ENCODE results near the gene MAN2B1. TPM values are rescaled to one million over a fixed set of nuclear protein-coding genes. Genes with fewer than 3 reads are reported as not detected.
A peak's percentile ranks its signal among the peaks of the same experiment; 100 is the strongest.
"Not testable (repeated sequence)": the region's sequence is repeated elsewhere in the genome, so short reads cannot be mapped to it uniquely, and the experiment has no call there.

The MAN2B1 gene
- 100 to 1,000 TPM in 6 of 9 donors, 10 to 100 TPM in 3; 25.0 to 131 (median 111) TPM for total RNA-seq
- 100 to 1,000 TPM in 2 of 3 donors, 10 to 100 TPM in 1; 19.5 to 194 (median 152) TPM for polyA plus RNA-seq
- long read RNA-seq, donor 1, partial matches to known transcripts, result 0 of 5 reads
- long read RNA-seq, donor 1, other reads (novel, unspliced or antisense), result 0 of 5 reads
- long read RNA-seq, donor 2, transcript MAN2B1-210 (3 exons, 554 nt), result major isoform, 6 of 14 reads
- long read RNA-seq, donor 2, transcript MAN2B1-203 (24 exons, 3,184 nt), result minor isoform, 5 of 14 reads
- long read RNA-seq, donor 2, partial matches to known transcripts, result 0 of 14 reads
- long read RNA-seq, donor 2, other reads (novel, unspliced or antisense), result 0 of 14 reads
- long read RNA-seq, donor 3, partial matches to known transcripts, result 0 of 2 reads
- long read RNA-seq, donor 3, other reads (novel, unspliced or antisense), result 0 of 2 reads
- long read RNA-seq, donor 4, transcript MAN2B1-203 (24 exons, 3,184 nt), result major isoform, 19 of 36 reads
- long read RNA-seq, donor 4, partial matches to known transcripts, result 7 of 36 reads
- long read RNA-seq, donor 4, other reads (novel, unspliced or antisense), result 7 of 36 reads
- long read RNA-seq, donor 5, transcript MAN2B1-203 (24 exons, 3,184 nt), result major isoform, 172 of 233 reads
- long read RNA-seq, donor 5, partial matches to known transcripts, result 18 of 233 reads
- long read RNA-seq, donor 5, other reads (novel, unspliced or antisense), result 42 of 233 reads
- long read RNA-seq, donor 6, transcript MAN2B1-203 (24 exons, 3,184 nt), result major isoform, 7 of 24 reads
- long read RNA-seq, donor 6, partial matches to known transcripts, result 11 of 24 reads
- long read RNA-seq, donor 6, other reads (novel, unspliced or antisense), result 4 of 24 reads
- long read RNA-seq, donor 7, partial matches to known transcripts, result 0 of 4 reads
- long read RNA-seq, donor 7, other reads (novel, unspliced or antisense), result 0 of 4 reads
- long read RNA-seq, donor 8, partial matches to known transcripts, result 0 of 7 reads
- long read RNA-seq, donor 8, other reads (novel, unspliced or antisense), result 0 of 7 reads
- long read RNA-seq, donor 9, partial matches to known transcripts, result 0 of 4 reads
- long read RNA-seq, donor 9, other reads (novel, unspliced or antisense), result 0 of 4 reads
- long read RNA-seq, donor 10, partial matches to known transcripts, result 0 of 1 reads
- long read RNA-seq, donor 10, other reads (novel, unspliced or antisense), result 0 of 1 reads

- WGBS, 4 donors, result 1 to 2% (median 1%) methylated on average over 11 to 46 of the region's 46 CpGs
- no peaks in the 10 kb centered on the region for H3K27me3 ChIP-seq
- peaks cover 0 to 25% of the 10 kb centered on the region in 2 donors for H3K36me3 ChIP-seq (replicated peaks in 1 of 2)
- no peaks in the 10 kb centered on the region for H3K9me3 ChIP-seq (replicated peaks in 1 of 3)
- peak within 1 kb of the TSS in 3 of 4 donors; percentile 60 to 80 (median 71) for H3K4me3 ChIP-seq
- peak; percentile 59 to 79 (median 72) for DNase-seq
- H3K27ac ChIP-seq, result peak within 1 kb of the TSS in 4 of 5 donors; percentile 8 to 72 (median 41)
- peaks cover 17 to 36% of the 10 kb centered on the region in 2 donors for H3K4me1 ChIP-seq (replicated peaks in 1 of 2)
- intact Hi-C loops (cut with DNase I), result loop anchor here in 1 of 2 donors (5.0 kb wide), 1 partner anchor 54 kb away; the partner anchor contains the start of genes ZNF490 and ZNF791
- peak in 1 of 2 donors; percentile 15 for TF ChIP-seq POLR2A (IDR thresholded peaks at IDR 0.05)
- TF ChIP-seq, protein P1, sequence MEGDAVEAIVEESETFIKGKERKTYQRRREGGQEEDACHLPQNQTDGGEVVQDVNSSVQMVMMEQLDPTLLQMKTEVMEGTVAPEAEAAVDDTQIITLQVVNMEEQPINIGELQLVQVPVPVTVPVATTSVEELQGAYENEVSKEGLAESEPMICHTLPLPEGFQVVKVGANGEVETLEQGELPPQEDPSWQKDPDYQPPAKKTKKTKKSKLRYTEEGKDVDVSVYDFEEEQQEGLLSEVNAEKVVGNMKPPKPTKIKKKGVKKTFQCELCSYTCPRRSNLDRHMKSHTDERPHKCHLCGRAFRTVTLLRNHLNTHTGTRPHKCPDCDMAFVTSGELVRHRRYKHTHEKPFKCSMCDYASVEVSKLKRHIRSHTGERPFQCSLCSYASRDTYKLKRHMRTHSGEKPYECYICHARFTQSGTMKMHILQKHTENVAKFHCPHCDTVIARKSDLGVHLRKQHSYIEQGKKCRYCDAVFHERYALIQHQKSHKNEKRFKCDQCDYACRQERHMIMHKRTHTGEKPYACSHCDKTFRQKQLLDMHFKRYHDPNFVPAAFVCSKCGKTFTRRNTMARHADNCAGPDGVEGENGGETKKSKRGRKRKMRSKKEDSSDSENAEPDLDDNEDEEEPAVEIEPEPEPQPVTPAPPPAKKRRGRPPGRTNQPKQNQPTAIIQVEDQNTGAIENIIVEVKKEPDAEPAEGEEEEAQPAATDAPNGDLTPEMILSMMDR (IDR thresholded peaks at IDR 0.05), result peak in 1 of 6 experiments; percentile 4
Observed at GRCh38 chr19:12666265-12667048, at the start of gene MAN2B1, which contains the start of gene WDR83. Gene MAN2B1 (minus strand): TSS chr19:12666742. CDS start chr19:12666701, 41 bp downstream. Gene WDR83 (plus strand): TSS chr19:12666807. CDS start chr19:12669791, 2,984 bp downstream.

- peaks cover 8 to 11% of the 10 kb centered on the region in 2 donors for H3K4me1 ChIP-seq (replicated peaks in 1 of 2)
- no peak for TF ChIP-seq POLR2A (IDR thresholded peaks at IDR 0.05)
- TF ChIP-seq, protein P1 (IDR thresholded peaks at IDR 0.05), result no peak
- H3K27ac ChIP-seq, result no peak overlapping the region
- intact Hi-C loops (cut with DNase I), result loop anchor here in 1 of 2 donors (5.0 kb wide), 1 partner anchor 36 kb away; the partner anchor contains the start of gene BEST2
- H3K4me3 ChIP-seq, result no peak overlapping the region
- H3K27me3 ChIP-seq, result no peaks in the 10 kb centered on the region
- H3K9me3 ChIP-seq (replicated peaks in 1 of 3), result no peaks in the 10 kb centered on the region
- 58 to 77% (median 70%) methylated on average over 3 of the region's 3 CpGs for whole genome bisulfite sequencing, 4 donors
- DNase-seq, result no peak
- H3K36me3 ChIP-seq (replicated peaks in 1 of 2), result peaks cover 0 to 73% of the 10 kb centered on the region in 2 donors
Observed at GRCh38 chr19:12715929-12716328, 49.4 kb upstream of the MAN2B1 start.

- WGBS, 4 donors, result 87 to 95% (median 90%) methylated on average over 12 to 15 of the region's 15 CpGs; no CpG with 5 or more reads in 1 of the 4 donors
- Histone ChIP-seq H3K4me3 (no peak overlapping the region), H3K27ac (no peak overlapping the region), H3K27me3 (no peaks in the 10 kb centered on the region), H3K9me3 (replicated peaks in 1 of 3) (no peaks in the 10 kb centered on the region), H3K36me3 (replicated peaks in 1 of 2) (peaks cover 0 to 81% of the 10 kb centered on the region in 2 donors), H3K4me1 (replicated peaks in 1 of 2) (peaks cover 0 to 3% of the 10 kb centered on the region in 2 donors)
- DNase-seq, result no peak
- TF ChIP-seq, protein P1 (IDR thresholded peaks at IDR 0.05), result no peak
- TF ChIP-seq POLR2A (IDR thresholded peaks at IDR 0.05), result no peak
- intact Hi-C loops (cut with DNase I), result loop anchor here in 1 of 2 donors (5.0 kb wide), 1 partner anchor 37 kb away; the partner anchor contains the start of gene BEST2
Observed at GRCh38 chr19:12715102-12715501, 48.6 kb upstream of the MAN2B1 start.

DNA sequence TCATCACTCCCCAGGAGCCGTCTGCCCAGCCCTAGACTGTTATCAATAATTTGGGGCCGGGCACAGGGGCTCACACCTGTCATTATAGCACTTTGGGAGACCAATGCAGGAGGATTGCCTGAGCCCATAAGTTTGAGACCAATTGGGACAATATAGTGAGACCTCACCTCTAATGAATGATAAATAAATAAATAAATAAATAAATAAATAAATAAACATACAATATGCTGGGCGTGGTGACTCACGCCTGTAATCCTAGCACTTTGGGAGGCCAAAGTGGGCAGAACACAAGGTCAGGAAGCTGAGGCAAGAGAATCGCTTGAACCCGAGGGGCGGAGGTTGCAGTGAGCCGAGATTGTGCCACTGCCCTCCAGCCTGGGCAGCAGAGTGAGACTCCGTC is 46.8 kb upstream of the MAN2B1 start:
- intact Hi-C loops (cut with DNase I); H3K4me1 ChIP-seq (replicated peaks in 1 of 2); DNase-seq; H3K27me3 ChIP-seq; H3K27ac ChIP-seq; H3K4me3 ChIP-seq; H3K9me3 ChIP-seq (replicated peaks in 1 of 3): not testable (repeated sequence)
- peaks cover 0 to 91% of the 10 kb centered on the region in 2 donors for H3K36me3 ChIP-seq (replicated peaks in 1 of 2)
- WGBS, 4 donors, result 84 to 92% (median 87%) methylated on average over 8 to 9 of the region's 9 CpGs
